AG09309 (cell line): Measurements from ENCODE around the gene ANXA7.
"Not testable (repeated sequence)": the region's sequence is repeated elsewhere in the genome, so short reads cannot be mapped to it uniquely, and the experiment has no call there.

Experiments used
- DNase-seq: peaks from one replicate; pipeline ENCODE4 v3.0.0-alpha.2; 2010; ENCODE audit warnings: low read depth
- H3K4me3 ChIP-seq: 2 replicates; pipeline ENCODE4 v1.5.1; 2011; ENCODE audit warnings: mild to moderate bottlenecking, low read depth, low read length, moderate library complexity; ENCODE audit not compliant: control insufficient read depth
- TF ChIP-seq, protein P1 (sequence below): IDR thresholded peaks from 2 replicates; pipeline ENCODE4 v1.5.1; 2011; ENCODE audit warnings: mild to moderate bottlenecking, low read depth, low read length, inconsistent platforms; ENCODE audit not compliant: insufficient read depth, control insufficient read depth; ENCODE audit errors: missing control alignments

The ANXA7 gene

GRCh38 chr10:73357166-73357565, 56.7 kb downstream of the ANXA7 start:
- TF ChIP-seq, protein P1, sequence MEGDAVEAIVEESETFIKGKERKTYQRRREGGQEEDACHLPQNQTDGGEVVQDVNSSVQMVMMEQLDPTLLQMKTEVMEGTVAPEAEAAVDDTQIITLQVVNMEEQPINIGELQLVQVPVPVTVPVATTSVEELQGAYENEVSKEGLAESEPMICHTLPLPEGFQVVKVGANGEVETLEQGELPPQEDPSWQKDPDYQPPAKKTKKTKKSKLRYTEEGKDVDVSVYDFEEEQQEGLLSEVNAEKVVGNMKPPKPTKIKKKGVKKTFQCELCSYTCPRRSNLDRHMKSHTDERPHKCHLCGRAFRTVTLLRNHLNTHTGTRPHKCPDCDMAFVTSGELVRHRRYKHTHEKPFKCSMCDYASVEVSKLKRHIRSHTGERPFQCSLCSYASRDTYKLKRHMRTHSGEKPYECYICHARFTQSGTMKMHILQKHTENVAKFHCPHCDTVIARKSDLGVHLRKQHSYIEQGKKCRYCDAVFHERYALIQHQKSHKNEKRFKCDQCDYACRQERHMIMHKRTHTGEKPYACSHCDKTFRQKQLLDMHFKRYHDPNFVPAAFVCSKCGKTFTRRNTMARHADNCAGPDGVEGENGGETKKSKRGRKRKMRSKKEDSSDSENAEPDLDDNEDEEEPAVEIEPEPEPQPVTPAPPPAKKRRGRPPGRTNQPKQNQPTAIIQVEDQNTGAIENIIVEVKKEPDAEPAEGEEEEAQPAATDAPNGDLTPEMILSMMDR, result no peak
- H3K4me3 ChIP-seq, result no peak overlapping the region
- DNase-seq, result no peak

- TF ChIP-seq, protein P1, result no peak
- H3K4me3 ChIP-seq, result no peak overlapping the region
- DNase-seq, result no peak
Observed at GRCh38 chr10:73344269-73344668, 69.6 kb downstream of the ANXA7 start.

DNA sequence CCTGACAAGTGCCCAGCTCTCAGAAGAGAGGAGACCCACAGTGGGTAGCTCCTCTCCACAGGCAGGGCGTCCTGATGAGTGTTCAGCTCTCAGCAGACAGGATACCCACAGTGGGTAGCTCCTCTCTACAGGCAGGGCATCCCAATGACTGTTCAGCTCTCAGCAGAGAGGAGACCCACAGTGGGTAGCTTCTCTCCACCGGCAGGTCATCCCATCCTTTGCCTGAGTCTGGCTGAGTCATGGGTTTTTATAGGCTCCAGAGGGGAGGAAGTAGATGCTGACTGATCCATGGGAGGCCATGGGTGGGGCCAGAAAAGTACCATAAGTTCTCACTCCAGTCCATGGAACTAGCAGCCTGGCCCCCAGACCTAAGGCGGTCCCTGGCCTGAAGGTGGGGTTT, 73.7 kb downstream of the ANXA7 start:
- DNase-seq, result no peak
- no peak overlapping the region for H3K4me3 ChIP-seq
- TF ChIP-seq, protein P1, result no peak

- TF ChIP-seq, protein P1, result no peak
- DNase-seq, result no peak
- no peak overlapping the region for H3K4me3 ChIP-seq
Observed at GRCh38 chr10:73339436-73339835, 74.4 kb downstream of the ANXA7 start.

- TF ChIP-seq, protein P1, result no peak
- H3K4me3 ChIP-seq, result no peak overlapping the region
- no peak for DNase-seq
Observed at GRCh38 chr10:73338801-73339368, 75.0 kb downstream of the ANXA7 start.

DNA sequence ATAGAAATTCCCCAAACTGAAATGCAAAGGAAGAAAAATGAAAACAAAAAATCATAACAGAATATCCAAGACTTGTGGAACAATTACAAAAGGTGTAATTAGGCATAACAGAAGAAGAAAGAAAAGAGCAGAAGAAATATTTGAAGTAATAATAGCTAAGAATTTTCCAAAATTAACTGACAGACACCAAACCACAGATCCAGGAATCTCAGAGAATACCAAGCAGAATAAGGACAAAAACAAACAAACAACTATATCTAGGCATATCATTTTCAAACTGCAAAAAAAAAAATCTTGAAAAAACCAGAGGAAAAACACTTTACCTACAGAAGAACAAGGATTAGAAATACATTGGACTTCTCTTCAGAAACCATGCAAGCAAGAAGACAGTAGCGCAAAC, 80.7 kb downstream of the ANXA7 start:
- DNase-seq, result no peak
- TF ChIP-seq, protein P1, result no peak
- H3K4me3 ChIP-seq, result no peak overlapping the region

DNA sequence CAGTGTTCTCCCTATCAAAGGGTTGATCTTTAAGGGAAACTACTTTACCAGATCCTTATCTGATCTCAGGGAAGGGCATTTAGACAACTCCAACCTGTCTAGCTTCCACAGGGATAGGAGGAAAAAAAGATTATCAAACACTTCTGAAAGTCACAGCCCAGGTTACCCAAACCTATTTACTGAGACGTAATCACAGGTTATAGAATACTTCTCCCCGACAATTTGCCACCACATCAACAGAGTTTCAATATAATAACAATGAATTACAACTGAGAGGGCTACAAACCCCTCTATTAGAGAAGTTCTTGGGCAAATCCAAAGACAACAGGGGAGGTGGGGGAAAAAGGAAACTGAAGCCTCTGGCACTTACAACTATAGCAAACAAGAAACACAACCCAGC, 81.5 kb downstream of the ANXA7 start:
- no peak for DNase-seq
- H3K4me3 ChIP-seq, result no peak overlapping the region
- TF ChIP-seq, protein P1, result no peak

- not testable (repeated sequence) for DNase-seq, H3K4me3 ChIP-seq
Observed at GRCh38 chr10:73328523-73328922, 85.3 kb downstream of the ANXA7 start.

DNA sequence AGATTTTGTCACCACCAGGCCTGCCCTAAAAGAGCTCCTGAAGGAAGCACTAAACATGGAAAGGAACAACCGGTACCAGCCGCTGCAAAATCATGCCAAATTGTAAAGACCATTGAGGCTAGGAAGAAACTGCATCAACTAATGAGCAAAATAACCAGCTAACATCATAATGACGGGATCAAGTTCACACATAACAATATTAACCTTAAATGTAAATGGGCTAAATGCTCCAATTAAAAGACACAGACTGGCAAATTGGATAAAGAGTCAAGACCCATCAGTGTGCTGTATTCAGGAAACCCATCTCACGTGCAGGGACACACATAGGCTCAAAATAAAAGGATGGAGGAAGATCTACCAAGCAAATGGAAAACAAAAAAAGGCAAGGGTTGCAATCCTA, 88.6 kb downstream of the ANXA7 start:
- DNase-seq, H3K4me3 ChIP-seq: not testable (repeated sequence)
